ENCODE measurements around the gene NDE1. TPM values are rescaled to one million over a fixed set of nuclear protein-coding genes. Genes with fewer than 3 reads are reported as not detected.
A peak's percentile ranks its signal among the peaks of the same experiment; 100 is the strongest.

NDE1 gene
- total and polyA plus RNA-seq, 8 donors, result 3.3 to 13.2 (median 5.9) TPM

DNA sequence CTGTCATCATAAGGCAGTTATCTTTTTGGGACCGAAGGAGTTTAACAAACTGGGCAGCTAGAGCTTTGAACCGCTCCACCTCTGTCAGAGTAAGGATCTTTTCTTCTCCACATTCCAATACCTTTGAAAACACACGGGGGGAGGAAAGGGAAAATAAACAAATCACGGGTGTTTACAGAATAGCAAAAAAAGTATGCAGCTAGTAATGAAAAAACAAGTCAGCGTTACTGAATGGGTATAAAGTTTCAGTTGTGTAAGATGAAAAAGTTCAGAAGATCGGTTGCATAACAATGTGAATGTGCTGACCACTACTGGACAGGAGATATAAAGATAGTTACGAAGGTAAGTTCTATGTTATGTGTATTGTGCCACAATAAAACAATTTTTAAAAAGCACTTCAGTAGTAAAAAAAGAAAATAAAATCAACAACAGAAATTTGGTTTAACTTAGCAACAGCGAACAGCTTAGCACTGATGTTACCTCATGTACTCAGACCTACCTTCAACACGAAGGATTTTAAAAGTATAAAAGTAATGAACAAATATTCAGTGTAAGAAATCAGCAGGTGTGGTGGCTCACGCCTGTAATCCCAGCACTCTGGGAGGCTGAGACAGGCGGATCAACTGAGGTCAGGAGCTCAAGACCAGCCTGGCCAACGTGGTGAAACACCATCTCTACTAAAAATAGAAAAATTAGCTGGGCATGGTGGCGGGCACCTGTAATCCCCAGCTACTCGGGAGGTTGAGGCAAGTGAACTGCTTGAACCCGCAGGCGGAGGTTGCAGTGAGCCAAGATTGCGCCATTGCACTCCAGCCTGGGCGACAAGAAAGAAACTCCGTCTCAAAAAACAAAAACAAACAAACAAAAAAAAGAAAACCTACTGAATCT lies 41.4 kb upstream of the NDE1 start:
- WGBS, 2 donors, result 87 to 90% methylated on average over 19 of the region's 19 CpGs
- Histone ChIP-seq H3K27ac (no peak overlapping the region), H3K4me1 (peaks cover 0 to 9% (median 0%) of the 10 kb centered on the region in 3 donors), H3K36me3 (peaks cover 0 to 61% (median 23%) of the 10 kb centered on the region in 3 donors), H3K4me3 (no peak overlapping the region), H3K9me3 (no peaks in the 10 kb centered on the region), H3K27me3 (no peaks in the 10 kb centered on the region)
- DNase-seq (no peak), ATAC-seq (no peak), FAIRE-seq (no peak)
- TF ChIP-seq, protein P1, sequence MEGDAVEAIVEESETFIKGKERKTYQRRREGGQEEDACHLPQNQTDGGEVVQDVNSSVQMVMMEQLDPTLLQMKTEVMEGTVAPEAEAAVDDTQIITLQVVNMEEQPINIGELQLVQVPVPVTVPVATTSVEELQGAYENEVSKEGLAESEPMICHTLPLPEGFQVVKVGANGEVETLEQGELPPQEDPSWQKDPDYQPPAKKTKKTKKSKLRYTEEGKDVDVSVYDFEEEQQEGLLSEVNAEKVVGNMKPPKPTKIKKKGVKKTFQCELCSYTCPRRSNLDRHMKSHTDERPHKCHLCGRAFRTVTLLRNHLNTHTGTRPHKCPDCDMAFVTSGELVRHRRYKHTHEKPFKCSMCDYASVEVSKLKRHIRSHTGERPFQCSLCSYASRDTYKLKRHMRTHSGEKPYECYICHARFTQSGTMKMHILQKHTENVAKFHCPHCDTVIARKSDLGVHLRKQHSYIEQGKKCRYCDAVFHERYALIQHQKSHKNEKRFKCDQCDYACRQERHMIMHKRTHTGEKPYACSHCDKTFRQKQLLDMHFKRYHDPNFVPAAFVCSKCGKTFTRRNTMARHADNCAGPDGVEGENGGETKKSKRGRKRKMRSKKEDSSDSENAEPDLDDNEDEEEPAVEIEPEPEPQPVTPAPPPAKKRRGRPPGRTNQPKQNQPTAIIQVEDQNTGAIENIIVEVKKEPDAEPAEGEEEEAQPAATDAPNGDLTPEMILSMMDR (IDR thresholded peaks at IDR 0.05), result no peak
- intact Hi-C loops (cut with DNase I), result no loop called here

DNA sequence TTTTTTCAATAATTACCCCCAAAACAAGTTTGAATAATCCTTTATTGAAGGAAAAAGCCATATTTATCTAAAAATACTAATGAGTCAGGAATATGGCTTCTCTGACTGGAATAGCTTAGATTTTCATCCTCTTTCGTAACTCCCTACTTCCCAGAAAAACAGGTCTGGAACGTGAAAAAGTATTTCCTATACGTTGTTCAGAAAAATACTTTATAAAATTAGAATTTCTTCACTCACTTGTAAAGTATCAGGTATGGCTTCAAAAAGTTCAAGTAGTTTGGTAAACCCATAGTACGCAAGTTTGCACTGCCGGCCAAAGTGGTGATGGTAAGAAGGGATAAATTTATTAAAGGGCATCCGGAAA lies 40.8 kb upstream of the NDE1 start:
- DNase-seq (no peak), FAIRE-seq (no peak), ATAC-seq (no peak)
- Histone ChIP-seq H3K36me3 (peaks cover 0 to 58% (median 20%) of the 10 kb centered on the region in 3 donors), H3K27ac (no peak overlapping the region), H3K9me3 (no peaks in the 10 kb centered on the region), H3K27me3 (no peaks in the 10 kb centered on the region), H3K4me3 (no peak overlapping the region), H3K4me1 (peaks cover 0 to 9% (median 0%) of the 10 kb centered on the region in 3 donors)
- TF ChIP-seq, protein P1 (IDR thresholded peaks at IDR 0.05), result no peak
- 93 to 98% methylated on average over 6 of the region's 6 CpGs for WGBS, 2 donors
- intact Hi-C loops (cut with DNase I), result no loop called here

DNA sequence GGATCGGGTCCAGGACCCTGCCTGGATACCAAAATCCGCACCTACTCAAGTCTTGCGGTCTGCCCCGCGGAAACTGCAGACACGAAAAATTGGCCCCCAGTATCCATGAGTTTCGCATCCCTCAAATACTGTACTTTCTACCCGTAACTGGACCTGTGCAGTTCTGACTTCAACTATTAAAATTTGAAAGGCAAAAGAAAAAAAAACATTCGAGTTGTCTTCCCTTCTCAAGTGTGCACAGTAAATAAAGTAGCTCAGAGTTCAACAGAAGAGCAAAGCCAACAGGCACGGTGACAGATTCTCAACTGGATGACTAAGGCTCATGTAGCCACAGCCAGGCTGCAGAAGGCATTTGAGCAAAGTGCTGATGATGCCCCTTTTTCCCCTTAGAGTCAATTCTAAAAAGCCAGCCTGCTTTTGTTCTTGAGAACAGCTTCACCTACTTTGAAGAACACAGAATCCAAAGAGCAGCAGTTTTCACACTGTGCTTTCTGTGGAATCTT lies 39.6 kb upstream of the NDE1 start:
- peaks cover 0 to 69% (median 20%) of the 10 kb centered on the region in 3 donors for H3K36me3 ChIP-seq
- FAIRE-seq, result no peak
- no peak for DNase-seq
- no peaks in the 10 kb centered on the region for H3K9me3 ChIP-seq
- intact Hi-C loops (cut with DNase I), result no loop called here
- TF ChIP-seq, protein P1 (IDR thresholded peaks at IDR 0.05), result no peak
- 89 to 91% methylated on average over 10 of the region's 10 CpGs for WGBS, 2 donors
- peak overlapping the region in 1 of 4 donors; percentile 8 for H3K27ac ChIP-seq
- H3K4me1 ChIP-seq, result peaks cover 0 to 9% (median 0%) of the 10 kb centered on the region in 3 donors
- no peak overlapping the region for H3K4me3 ChIP-seq
- H3K27me3 ChIP-seq, result no peaks in the 10 kb centered on the region
- no peak for ATAC-seq

DNA sequence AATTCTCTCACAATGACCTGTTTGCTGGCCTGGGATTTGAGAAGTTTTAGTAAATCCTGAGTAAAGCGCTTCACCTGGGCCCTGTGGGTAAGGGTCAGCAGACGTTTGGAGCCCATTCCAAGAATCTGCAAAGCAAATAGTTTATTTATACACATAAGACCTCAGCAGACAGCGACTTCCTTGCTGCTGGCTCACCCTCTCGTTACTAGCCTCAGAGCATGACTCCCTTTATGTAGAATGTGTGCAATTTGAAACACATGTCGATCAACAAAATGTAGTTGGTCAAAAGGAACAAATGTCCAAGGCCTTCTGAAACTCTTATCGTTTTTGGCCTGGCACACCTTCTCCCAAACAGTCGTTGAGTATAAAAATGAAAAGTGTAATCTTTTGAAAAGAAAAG lies 38.4 kb upstream of the NDE1 start:
- ATAC-seq (peak; percentile 56 to 76 (median 64)), DNase-seq (no peak), FAIRE-seq (no peak)
- TF ChIP-seq, protein P1 (IDR thresholded peaks at IDR 0.05), result no peak
- intact Hi-C loops (cut with DNase I), result no loop called here
- Histone ChIP-seq H3K27me3 (no peaks in the 10 kb centered on the region), H3K27ac (peak overlapping the region in 1 of 4 donors; percentile 47), H3K4me3 (no peak overlapping the region), H3K9me3 (no peaks in the 10 kb centered on the region), H3K36me3 (peaks cover 0 to 81% (median 27%) of the 10 kb centered on the region in 3 donors), H3K4me1 (peaks cover 0 to 9% (median 0%) of the 10 kb centered on the region in 3 donors)
- 43 to 60% methylated on average over 7 of the region's 7 CpGs for WGBS, 2 donors

DNA sequence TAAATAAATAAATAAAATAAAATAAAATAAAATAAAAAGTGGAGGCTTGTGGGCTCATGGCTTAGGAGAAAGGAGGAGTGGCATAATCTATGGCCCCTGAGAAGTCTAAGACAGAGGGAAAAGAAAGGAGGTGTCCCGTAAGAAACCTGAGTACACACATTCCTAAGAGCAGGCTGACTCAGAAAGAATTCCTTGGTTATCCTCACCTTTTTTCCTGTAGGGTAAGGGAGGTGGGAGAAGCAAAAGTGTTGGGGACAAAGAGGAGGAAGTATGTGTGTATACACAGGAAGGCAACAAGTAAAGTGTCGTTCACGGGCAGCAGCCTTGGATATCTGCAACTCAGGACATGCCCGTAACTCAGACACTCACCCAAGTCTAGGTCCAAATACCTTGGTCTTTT lies 36.4 kb upstream of the NDE1 start:
- intact Hi-C loops (cut with DNase I), result no loop called here
- 96 to 98% methylated on average over 4 of the region's 4 CpGs for WGBS, 2 donors
- no peaks in the 10 kb centered on the region for H3K9me3 ChIP-seq
- no peaks in the 10 kb centered on the region for H3K27me3 ChIP-seq
- no peak overlapping the region for H3K4me3 ChIP-seq
- TF ChIP-seq, protein P1 (IDR thresholded peaks at IDR 0.05), result no peak
- ATAC-seq (no peak), FAIRE-seq (no peak), DNase-seq (no peak)
- peaks cover 0 to 71% (median 32%) of the 10 kb centered on the region in 3 donors for H3K36me3 ChIP-seq
- no peak overlapping the region for H3K27ac ChIP-seq
- peaks cover 0 to 9% (median 0%) of the 10 kb centered on the region in 3 donors for H3K4me1 ChIP-seq
